ENCODE measurements around the gene CYP26A1.

Gene CYP26A1

GRCh38 chr10:93064874-93065660, 8.6 kb upstream of the CYP26A1 start:
- DNase-seq (ENCODE audit: low spot score): no peak

- DNase-seq (ENCODE audit: low spot score): no peak
Measured at GRCh38 chr10:93065675-93066543, 7.8 kb upstream of the CYP26A1 start.

DNA sequence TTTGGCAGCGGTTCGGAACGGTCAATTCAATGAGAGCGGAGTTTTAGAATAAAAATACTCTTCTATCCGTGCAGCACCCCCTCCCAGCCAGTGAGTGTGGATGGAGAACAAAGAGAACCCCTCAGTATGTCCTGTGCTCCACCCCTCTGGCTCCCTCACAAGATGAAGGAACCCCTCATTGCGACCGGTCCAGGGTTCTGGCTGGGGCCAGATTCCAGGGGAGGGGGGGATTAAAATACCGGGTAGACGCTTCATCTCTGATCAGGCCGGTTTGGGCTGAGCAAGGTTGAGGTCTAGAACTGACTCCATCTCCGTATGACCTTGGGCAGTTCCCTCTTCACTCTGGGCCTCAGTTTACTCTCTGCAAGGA, 7.2 kb upstream of the CYP26A1 start:
- no peak for DNase-seq (ENCODE audit: low spot score)

DNA sequence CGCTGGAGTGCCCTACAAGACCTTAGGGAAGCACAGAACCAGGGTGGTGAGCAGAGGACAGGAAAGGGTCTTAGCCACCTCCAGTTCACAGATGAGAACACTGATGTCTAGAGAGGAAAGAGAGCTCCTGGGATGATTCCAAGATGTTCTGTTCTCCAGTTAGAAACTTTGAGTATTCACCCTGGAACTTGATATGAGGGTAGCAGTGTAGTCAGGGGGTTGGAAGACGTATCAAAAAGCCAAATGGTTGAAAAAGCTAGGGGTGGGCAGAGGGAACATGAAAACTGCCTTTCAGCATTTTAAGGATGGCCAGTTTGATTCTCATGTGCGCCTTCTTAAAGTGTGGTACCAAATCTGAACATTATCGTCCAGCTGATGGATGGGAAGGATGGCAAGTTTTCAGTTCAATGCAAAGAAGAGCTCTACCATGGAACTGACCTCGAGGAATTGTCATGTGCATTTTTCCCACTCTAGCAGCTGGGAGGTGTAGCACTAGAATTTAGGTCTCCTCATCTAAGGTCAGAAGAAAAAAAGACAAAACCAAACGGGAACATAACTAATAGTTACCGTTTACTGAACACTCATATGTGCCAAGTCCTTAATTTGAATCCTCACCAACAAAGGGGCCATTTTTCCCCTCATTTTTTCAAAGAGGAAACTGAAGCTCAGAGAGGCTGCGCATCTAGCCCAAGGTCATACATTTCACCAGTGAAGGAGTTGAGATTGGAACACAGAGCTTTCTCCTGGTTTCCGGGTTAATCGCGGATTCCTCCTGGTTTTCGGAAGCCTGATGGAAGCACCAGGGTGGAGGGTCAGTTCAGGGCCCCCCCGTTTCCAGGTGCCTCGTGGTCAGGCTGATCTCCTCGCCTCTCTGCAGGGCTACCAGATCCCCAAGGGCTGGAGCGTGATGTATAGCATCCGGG, 6.0 kb upstream of the CYP26A1 start:
- DNase-seq (ENCODE audit: low spot score): no peak

GRCh38 chr10:93068411-93069244, 5.1 kb upstream of the CYP26A1 start:
- DNase-seq (ENCODE audit: low spot score): peak; percentile 51

DNA sequence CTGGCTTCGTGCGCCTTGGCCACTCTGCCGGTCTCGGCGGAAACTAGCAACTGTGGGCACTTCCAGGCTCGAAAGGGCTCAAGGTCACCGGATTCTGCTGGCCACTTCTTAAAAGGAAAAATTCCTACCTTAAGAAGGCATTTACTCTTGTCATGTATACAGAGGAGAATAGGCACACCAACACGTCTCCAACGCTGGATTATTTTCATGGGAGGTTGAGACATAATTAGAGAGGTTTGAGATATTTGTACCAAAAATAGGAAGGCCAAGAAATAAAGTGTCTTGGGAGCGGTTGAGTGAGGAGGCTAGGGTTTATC, 4.5 kb upstream of the CYP26A1 start:
- no peak for DNase-seq (ENCODE audit: low spot score)

DNA sequence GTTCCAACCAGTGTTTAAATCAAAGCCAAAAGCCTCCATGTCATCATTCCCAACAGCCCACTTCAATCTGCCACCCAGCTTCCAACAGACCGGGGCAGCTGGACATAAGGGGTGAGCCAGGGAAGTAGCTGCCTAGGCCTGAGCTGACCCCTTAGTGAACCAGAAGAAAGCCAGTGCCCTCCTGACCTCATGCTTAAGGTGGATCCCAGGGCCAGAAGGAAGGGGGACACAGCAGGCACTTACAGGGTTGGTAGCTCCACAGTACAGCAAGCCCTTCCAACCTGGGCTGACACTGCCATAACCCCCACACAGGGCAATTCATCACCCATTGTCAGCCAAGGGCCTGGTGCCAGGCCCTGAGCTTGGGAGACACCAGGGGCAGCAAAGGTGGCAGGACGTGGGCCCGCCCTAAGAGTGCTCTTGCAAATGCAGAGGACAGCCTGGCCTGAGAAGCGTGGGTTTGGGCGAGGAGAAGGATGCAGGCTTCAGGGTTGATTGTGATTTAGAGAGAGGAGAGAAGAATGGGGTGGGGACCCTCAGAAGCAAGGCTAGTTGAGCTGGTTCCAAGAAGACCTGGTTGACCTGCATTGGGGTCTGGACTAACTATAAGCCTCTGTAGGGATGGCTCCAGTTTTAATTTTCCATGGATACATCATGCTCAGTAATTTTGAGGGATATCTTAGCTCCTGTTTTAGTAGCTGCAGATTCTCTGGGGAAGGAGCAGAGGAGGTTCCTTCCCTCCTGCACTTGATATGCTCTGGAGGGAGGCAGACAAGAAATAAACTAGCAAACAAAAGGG, 3.1 kb upstream of the CYP26A1 start:
- no peak for DNase-seq (ENCODE audit: low spot score)

DNA sequence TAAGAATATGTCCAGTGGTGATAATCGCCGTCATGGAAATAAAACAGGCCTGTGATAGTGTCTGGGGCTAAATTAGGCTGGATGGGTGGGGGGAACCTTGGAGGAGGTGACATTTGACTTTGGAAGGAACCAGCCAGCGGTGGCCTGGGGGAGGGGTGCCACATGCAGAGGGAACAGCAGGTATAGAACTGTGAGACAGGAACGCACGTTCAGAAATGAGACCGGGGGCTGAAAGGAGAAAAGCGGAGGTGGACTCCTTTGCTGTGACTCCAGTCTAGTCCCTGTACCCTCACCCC, 2.6 kb upstream of the CYP26A1 start:
- DNase-seq (ENCODE audit: low spot score): no peak

DNA sequence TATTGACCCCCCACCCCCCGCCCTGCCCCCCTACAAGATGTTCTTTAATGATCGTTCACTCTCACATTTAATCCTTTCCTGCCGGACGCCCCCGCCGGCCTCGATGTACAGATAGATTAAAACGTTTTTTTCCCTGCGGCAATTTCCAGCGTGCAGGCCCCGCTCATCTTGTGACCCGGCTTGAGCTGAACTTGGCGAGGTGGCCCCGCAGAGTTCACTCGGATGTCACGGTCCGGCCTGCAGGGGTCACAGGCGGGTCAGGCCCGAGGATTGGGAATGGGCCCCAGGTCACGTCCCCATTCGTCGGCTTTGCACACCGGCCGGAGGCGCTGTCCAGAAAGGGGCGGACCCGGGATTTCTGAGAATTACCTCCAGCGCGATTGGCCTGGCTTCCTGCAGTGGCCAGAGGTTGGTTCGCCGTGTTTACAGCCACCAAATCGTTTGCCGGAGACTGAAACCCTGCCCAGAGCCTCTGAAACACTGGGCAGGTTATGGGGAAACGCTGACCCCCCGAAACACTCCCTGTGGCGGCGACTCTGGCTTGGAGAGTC, 1.9 kb upstream of the CYP26A1 start:
- DNase-seq (ENCODE audit: low spot score): peak; percentile 65

DNA sequence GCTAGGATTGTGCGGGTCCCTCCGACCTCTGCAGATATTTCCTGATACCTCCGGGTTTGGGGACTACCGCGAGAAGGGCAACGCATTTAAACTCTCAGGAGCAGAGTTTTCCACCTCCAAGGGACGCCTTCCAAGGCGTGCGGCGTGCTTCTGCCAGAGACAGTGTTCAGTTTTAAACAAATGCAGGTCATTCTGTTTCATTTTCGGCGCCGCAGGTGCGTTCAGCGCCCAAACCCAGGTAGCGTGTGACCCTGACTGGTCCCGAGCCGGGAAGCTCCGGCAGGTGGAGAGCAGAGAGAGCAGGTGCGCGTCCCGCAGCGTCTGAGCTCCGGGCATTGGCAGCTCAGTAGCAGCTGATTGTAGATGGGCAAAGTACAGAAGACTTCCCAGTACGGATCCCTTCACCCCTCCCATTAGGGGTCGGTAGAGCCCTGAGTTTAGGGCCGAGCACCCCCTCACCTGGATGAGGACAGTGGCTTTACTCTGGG, 1.4 kb upstream of the CYP26A1 start:
- peak; percentile 23 for DNase-seq (ENCODE audit: low spot score)

GRCh38 chr10:93072713-93073538, 767 bp upstream of the CYP26A1 start:
- DNase-seq (ENCODE audit: low spot score): no peak

DNA sequence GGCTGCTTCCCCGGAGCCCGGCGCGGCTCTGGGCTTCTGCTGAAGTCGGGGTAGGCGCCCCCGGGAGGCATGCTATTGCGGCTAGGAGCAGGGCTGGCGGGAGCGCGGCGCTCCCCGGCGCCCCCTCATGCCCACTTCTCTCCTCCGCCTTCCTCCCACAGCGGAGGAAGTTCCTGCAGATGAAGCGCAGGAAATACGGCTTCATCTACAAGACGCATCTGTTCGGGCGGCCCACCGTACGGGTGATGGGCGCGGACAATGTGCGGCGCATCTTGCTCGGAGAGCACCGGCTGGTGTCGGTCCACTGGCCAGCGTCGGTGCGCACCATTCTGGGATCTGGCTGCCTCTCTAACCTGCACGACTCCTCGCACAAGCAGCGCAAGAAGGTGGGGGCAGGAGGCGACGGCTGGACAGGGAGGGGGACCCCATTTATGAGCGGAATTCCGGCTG, 479 bp downstream of the CYP26A1 start:
- DNase-seq (ENCODE audit: low spot score): peak; percentile 14

- peak; percentile 14 for DNase-seq (ENCODE audit: low spot score)
Measured at GRCh38 chr10:93074597-93075368, 1.1 kb downstream of the CYP26A1 start.

DNA sequence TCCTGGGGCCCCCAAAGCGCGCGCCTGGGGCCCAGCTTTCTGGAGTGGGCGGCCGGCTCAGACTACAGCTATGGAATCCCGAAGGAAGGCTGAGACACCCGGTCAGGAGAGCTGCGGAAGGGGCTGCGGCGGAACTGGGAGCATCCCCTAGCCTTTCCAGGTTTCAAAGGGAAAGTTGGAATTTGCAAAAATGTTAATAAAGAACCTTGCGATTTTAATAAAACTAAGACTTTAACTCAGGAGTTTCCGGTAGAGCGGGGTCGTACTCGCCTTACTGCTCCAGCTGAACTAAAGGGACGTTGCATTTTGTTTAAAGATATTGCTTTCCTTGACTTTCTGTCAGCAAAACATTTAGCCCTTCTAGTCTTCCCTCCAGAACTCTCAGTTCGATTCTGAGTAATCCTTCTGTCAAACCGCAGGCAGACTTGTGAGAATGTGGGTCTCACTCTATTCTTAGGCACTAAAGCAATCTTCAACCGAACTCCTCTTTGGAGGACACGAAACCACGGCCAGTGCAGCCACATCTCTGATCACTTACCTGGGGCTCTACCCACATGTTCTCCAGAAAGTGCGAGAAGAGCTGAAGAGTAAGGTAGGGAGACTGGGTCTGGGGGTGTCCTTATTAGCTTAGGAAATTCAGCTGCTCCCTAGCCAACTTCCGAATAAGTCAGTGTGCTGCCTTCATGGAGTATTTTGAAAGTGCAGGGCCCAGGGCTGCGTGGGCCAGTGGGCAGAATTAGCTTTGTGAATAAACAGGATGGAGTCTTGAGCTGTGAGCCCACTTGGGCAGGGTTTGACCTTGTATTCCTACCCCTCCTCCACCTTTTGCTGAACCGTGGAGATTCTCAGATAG, 1.9 kb downstream of the CYP26A1 start:
- no peak for DNase-seq (ENCODE audit: low spot score)

DNA sequence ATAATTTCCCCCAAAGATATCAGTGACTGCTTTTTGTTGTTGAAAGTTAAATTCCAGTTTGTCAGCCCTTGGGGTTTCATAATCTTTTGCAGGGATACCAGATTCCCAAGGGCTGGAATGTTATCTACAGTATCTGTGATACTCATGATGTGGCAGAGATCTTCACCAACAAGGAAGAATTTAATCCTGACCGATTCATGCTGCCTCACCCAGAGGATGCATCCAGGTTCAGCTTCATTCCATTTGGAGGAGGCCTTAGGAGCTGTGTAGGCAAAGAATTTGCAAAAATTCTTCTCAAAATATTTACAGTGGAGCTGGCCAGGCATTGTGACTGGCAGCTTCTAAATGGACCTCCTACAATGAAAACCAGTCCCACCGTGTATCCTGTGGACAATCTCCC, 3.2 kb downstream of the CYP26A1 start:
- DNase-seq (ENCODE audit: low spot score): no peak

- DNase-seq (ENCODE audit: low spot score): no peak
Measured at GRCh38 chr10:93077860-93078337, 4.2 kb downstream of the CYP26A1 start.

- no peak for DNase-seq (ENCODE audit: low spot score)
Measured at GRCh38 chr10:93079663-93080349, 6.1 kb downstream of the CYP26A1 start.

Data from kidney tubule cell (primary cell).